ENCODE results near the gene ATP2C2. TPM values are rescaled to one million over a fixed set of nuclear protein-coding genes. Genes with fewer than 3 reads are reported as not detected.

Gene ATP2C2
- polyA plus RNA-seq, 1 of the 3 experiments (the other 2 are of a cell fraction) = 0.33 TPM

- no peak for TF ChIP-seq CTCF (IDR thresholded peaks at IDR 0.05)
- TF ChIP-seq SIN3A (IDR thresholded peaks at IDR 0.05; ENCODE audit: borderline replicate concordance, low read depth, low read length) = no peak
- TF ChIP-seq NFIC (IDR thresholded peaks at IDR 0.05; ENCODE audit: borderline replicate concordance) = no peak
- no peak for TF ChIP-seq RCOR1 (IDR thresholded peaks at IDR 0.05; ENCODE audit: low read length)
- TF ChIP-seq ELF1 (IDR thresholded peaks at IDR 0.05) = no peak
Observed at GRCh38 chr16:84413244-84414004, 45.1 kb downstream of the ATP2C2 start (continued).

- Histone ChIP-seq H3K36me3 (replicated peaks in 1 of 2; ENCODE audit: control insufficient read depth in 1 of 2, insufficient read depth in 2 of 2, low read length in 1 of 2) (no peaks in the 10 kb centered on the region), H3K4me2 (no peak overlapping the region), H3K27ac (ENCODE audit: low read depth in 2 of 2, low read length in 1 of 2) (no peak overlapping the region), H3K4me3 (ENCODE audit: low read depth in 2 of 2, low read length in 1 of 2) (no peak overlapping the region), H3F3A (replicated peaks; ENCODE audit: insufficient read depth) (no peaks in the 10 kb centered on the region), H3K9me3 (no peaks in the 10 kb centered on the region), H3K79me2 (ENCODE audit: insufficient read depth) (no peaks in the 10 kb centered on the region), H3K4me1 (ENCODE audit: control insufficient read depth in 1 of 2, insufficient read depth in 2 of 2, low read depth in 1 of 2, low read length in 1 of 2) (no peaks in the 10 kb centered on the region; a peak in 1 of 4 replicates), H3K9me2 (no peaks in the 10 kb centered on the region), H2AFZ (ENCODE audit: low read depth) (no peak overlapping the region), H4K20me1 (ENCODE audit: insufficient read depth) (no peaks in the 10 kb centered on the region), H3K9ac (no peak overlapping the region), H3K27me3 (ENCODE audit: insufficient read depth) (peaks cover 7% of the 10 kb centered on the region)
- CTCF ChIA-PET = no interaction called here
- POLR2A ChIA-PET = no interaction called here
- no peak for DNase-seq
- 71% methylated on average over 11 of the region's 12 CpGs for WGBS (ENCODE audit: low lambda C conversion rate)
- no peak for TF ChIP-seq YY1 (IDR thresholded peaks at IDR 0.05; ENCODE audit: low read depth)
- TF ChIP-seq EP300 (IDR thresholded peaks at IDR 0.05; ENCODE audit: borderline replicate concordance in 1 of 2, low read depth in 1 of 2, low read length in 1 of 2) = no peak
- no peak for TF ChIP-seq EZH2phosphoT487 (IDR thresholded peaks at IDR 0.05; ENCODE audit: borderline replicate concordance, low read depth)
- TF ChIP-seq POLR2AphosphoS5 (IDR thresholded peaks at IDR 0.05; ENCODE audit: low read depth, low read length) = no peak
- no peak for TF ChIP-seq MXI1 (IDR thresholded peaks at IDR 0.05; ENCODE audit: low read depth, low read length)
- no peak for TF ChIP-seq TEAD4 (IDR thresholded peaks at IDR 0.05; ENCODE audit: borderline replicate concordance, insufficient read depth)
- TF ChIP-seq NFIC (IDR thresholded peaks at IDR 0.05; ENCODE audit: borderline replicate concordance) = no peak
- TF ChIP-seq CHD2 (IDR thresholded peaks at IDR 0.05; ENCODE audit: low read length, partially characterized antibody) = no peak
- no peak for TF ChIP-seq RXRA (IDR thresholded peaks at IDR 0.05; ENCODE audit: borderline replicate concordance, low read depth)
Observed at GRCh38 chr16:84414789-84415326, 46.5 kb downstream of the ATP2C2 start.

All from SK-N-SH (cell line).